Tibial nerve (tissue), 3 donors: ENCODE results near the gene USF1.

Experiments
- EP300 ChIP-seq, 2 donors: sonication (generic); formaldehyde crosslinking; IDR thresholded peaks; one replicate each; pipeline ENCODE4 v1.6.1; 2017; ENCODE audit warnings: antibody characterized with exemption in 2 of 2, mild to moderate bottlenecking in 1 of 2
- POLR2A ChIP-seq, 2 donors: fragments of 450-650 bp; IDR thresholded peaks; one replicate each; pipeline ENCODE4 v1.6.1; 2017; ENCODE audit warnings: antibody characterized with exemption in 2 of 2, mild to moderate bottlenecking in 2 of 2, moderate library complexity in 2 of 2

DNA sequence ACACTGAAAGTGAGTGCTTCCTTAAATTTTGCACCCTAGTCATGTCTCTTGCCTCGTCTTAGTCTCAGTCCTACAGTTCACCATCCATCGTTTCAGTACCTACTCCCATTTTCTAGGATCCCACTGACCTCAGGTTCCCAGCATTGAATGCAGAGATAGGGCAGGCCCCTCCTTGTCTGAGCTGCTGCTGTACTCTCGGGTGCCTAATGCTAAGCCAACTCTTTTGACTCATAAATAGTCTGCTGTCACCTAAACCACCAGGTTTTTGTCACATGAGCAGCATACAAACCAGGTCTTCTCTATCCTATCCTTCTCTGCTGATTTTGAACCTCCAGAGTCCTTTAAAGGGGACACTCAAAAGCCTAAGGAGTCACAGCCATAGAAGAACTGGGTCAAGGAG, 20.9 kb upstream of the USF1 start:
- TF ChIP-seq EP300 (IDR thresholded peaks at IDR 0.05) (no peak), POLR2A (IDR thresholded peaks at IDR 0.05) (no peak)
